HCT116 (cell line): Measurements from ENCODE around the gene HHIPL1. TPM values are rescaled to one million over a fixed set of nuclear protein-coding genes. Genes with fewer than 3 reads are reported as not detected.

ENCODE experiments used
- ATAC-seq: fragments of 200-7000 bp; cut with Tn5 transposase; 2 replicates; pipeline ENCODE4 v1.9.1; 2020; ENCODE audit warnings: mild to moderate bottlenecking, moderate library complexity
- BruUV-seq: library from RNA; stranded (reverse); fragments of 400-500 nt; replicated peaks from 2 replicates; lab custom pipeline; 2021; lab: Mats Ljungman, UMichigan
- CTCF ChIA-PET: fragments of 300-600 bp; sonication (Branson Sonifier 250); formaldehyde crosslinking; loops from one replicate; lab custom pipeline; 2021; ENCODE audit warnings: antibody characterized with exemption; lab: Charles Lee
- POLR2A ChIA-PET: fragments of 300-600, 350-600 bp; sonication (Branson Sonifier 250); formaldehyde crosslinking; loops from one replicate; lab custom pipeline; 2021; ENCODE audit warnings: antibody characterized with exemption; lab: Charles Lee
- RAD21 ChIA-PET, 2 experiments: fragments of 300-600 bp; sonication (Branson Sonifier 250); formaldehyde crosslinking; loops; one replicate each; lab custom pipeline; 2023; ENCODE audit warnings: low total read pairs in 2 of 2; ENCODE audit not compliant: uncharacterized antibody in 2 of 2, unreplicated experiment in 2 of 2, low non-redundant PET in 1 of 2; lab: Charles Lee
- DNase-seq: peaks from one replicate; pipeline ENCODE4 v3.0.0-alpha.2; 2010; ENCODE audit warnings: low read depth, low spot score
- H2AFZ ChIP-seq: fragments of 200-600 bp; shearing (Covaris generic), sonication (generic); 2 replicates; pipeline ENCODE4 v1.6.1; 2017; ENCODE audit warnings: low read depth, mixed run types, mixed read lengths, antibody characterized with exemption, low read length; ENCODE audit not compliant: poor library complexity, severe bottlenecking
- H3K27ac ChIP-seq: 2 replicates; pipeline ENCODE4 v1.5.1; 2012; ENCODE audit warnings: low read depth, low read length
- H3K27me3 ChIP-seq: fragments of 200-600 bp; sonication (generic); 2 replicates; pipeline ENCODE4 v1.6.1; 2016; ENCODE audit warnings: mixed run types, low read length, mixed read lengths; ENCODE audit not compliant: insufficient read depth
- H3K36me3 ChIP-seq, 2 experiments: fragments of 200-500 bp in 1 of 2; fragments of 200-600 bp in 1 of 2; sonication (Bioruptor generic) in 1 of 2; sonication (generic) in 1 of 2; 2 replicates each; pipeline versions ENCODE4 v1.5.1 to v1.6.1; 2014 to 2016; ENCODE audit warnings: low read length in 2 of 2, inconsistent platforms in 1 of 2, mixed read lengths in 1 of 2, mixed run types in 1 of 2; ENCODE audit not compliant: insufficient read depth in 2 of 2, control insufficient read depth in 1 of 2
- H3K4me1 ChIP-seq, 2 experiments: fragments of 200-600 bp in 1 of 2; sonication (generic) in 1 of 2; 2 replicates each; pipeline versions ENCODE4 v1.5.1 to v1.6.1; 2012 to 2017; ENCODE audit warnings: low read length in 2 of 2, inconsistent platforms in 1 of 2, mild to moderate bottlenecking in 1 of 2, mixed read lengths in 1 of 2, mixed run types in 1 of 2, moderate library complexity in 1 of 2; ENCODE audit not compliant: insufficient read depth in 2 of 2, control insufficient read depth in 1 of 2
- H3K4me2 ChIP-seq: fragments of 200-600 bp; sonication (generic); 2 replicates; pipeline ENCODE4 v1.6.1; 2017; ENCODE audit warnings: mixed run types, low read length, mixed read lengths
- H3K4me3 ChIP-seq, 2 experiments: fragments of 200-600 bp in 1 of 2; sonication (generic) in 1 of 2; replicated peaks in 1 of 2; 2 replicates each; pipeline ENCODE4 v1.5.1; 2011 to 2016; ENCODE audit warnings: low read length in 2 of 2, control low read depth in 1 of 2, low read depth in 1 of 2, mild to moderate bottlenecking in 1 of 2, mixed read lengths in 1 of 2, mixed run types in 1 of 2
- H3K79me2 ChIP-seq: fragments of 200-600 bp; sonication (generic); 2 replicates; pipeline ENCODE4 v1.6.1; 2017; ENCODE audit warnings: mild to moderate bottlenecking, mixed run types, low read length, moderate library complexity, mixed read lengths; ENCODE audit not compliant: insufficient read depth
- H3K9ac ChIP-seq: fragments of 200-600 bp; sonication (generic); 2 replicates; pipeline ENCODE4 v1.6.1; 2016; ENCODE audit warnings: low read length, mixed read lengths
- H3K9me2 ChIP-seq: fragments of 200-600 bp; sonication (generic), shearing (Covaris generic); 2 replicates; pipeline ENCODE4 v1.6.1; 2017; ENCODE audit warnings: mixed run types, mild to moderate bottlenecking, moderate library complexity; ENCODE audit not compliant: insufficient read depth
- H3K9me3 ChIP-seq, 2 experiments: fragments of 200-500 bp in 1 of 2; fragments of 200-600 bp in 1 of 2; sonication (Bioruptor generic) in 1 of 2; sonication (generic) in 1 of 2; 2 replicates each; pipeline ENCODE4 v1.6.1; 2014 to 2017; ENCODE audit warnings: low read length in 2 of 2, mixed read lengths in 2 of 2, inconsistent platforms in 1 of 2, low read depth in 1 of 2, mild to moderate bottlenecking in 1 of 2, mixed run types in 1 of 2, moderate library complexity in 1 of 2; ENCODE audit not compliant: control insufficient read depth in 1 of 2, insufficient read depth in 1 of 2
- H4K20me1 ChIP-seq: fragments of 200-600 bp; sonication (generic), shearing (Covaris generic); 2 replicates; pipeline ENCODE4 v1.6.1; 2017; ENCODE audit warnings: mixed run types, mild to moderate bottlenecking, moderate library complexity; ENCODE audit not compliant: insufficient read depth
- CBX3 ChIP-seq: IDR thresholded peaks from 2 replicates; pipeline ENCODE4 v1.6.1; 2012; ENCODE audit warnings: low read depth
- CEBPB ChIP-seq: IDR thresholded peaks from 2 replicates; pipeline ENCODE4 v1.6.1; 2012; ENCODE audit warnings: low read depth
- EZH2phosphoT487 ChIP-seq: fragments of 200-600 bp; IDR thresholded peaks from 2 replicates; pipeline ENCODE4 v1.6.1; 2018; ENCODE audit warnings: antibody characterized with exemption, borderline replicate concordance
- FOSL1 ChIP-seq: IDR thresholded peaks from 2 replicates; pipeline ENCODE4 v1.6.1; 2012; ENCODE audit warnings: low read depth
- JUND ChIP-seq: IDR thresholded peaks from 2 replicates; pipeline ENCODE4 v1.6.1; 2012
- POLR2A ChIP-seq: IDR thresholded peaks from 2 replicates; pipeline ENCODE4 v1.7.0; 2011; ENCODE audit warnings: borderline replicate concordance; ENCODE audit not compliant: insufficient read depth, insufficient read length; ENCODE audit errors: extremely low read depth
- POLR2AphosphoS5 ChIP-seq: IDR thresholded peaks from 2 replicates; pipeline ENCODE4 v1.6.1; 2011; ENCODE audit warnings: mild to moderate bottlenecking, low read depth, low read length, moderate library complexity
- RAD21 ChIP-seq: IDR thresholded peaks from 2 replicates; pipeline ENCODE4 v1.6.1; 2012; ENCODE audit warnings: low read depth, mild to moderate bottlenecking
- SIN3A ChIP-seq: IDR thresholded peaks from 2 replicates; pipeline ENCODE4 v1.6.1; 2012; ENCODE audit warnings: low read depth
- SP1 ChIP-seq: IDR thresholded peaks from 2 replicates; pipeline ENCODE4 v1.6.1; 2012; ENCODE audit warnings: low read depth
- SRF ChIP-seq: IDR thresholded peaks from 2 replicates; pipeline ENCODE4 v1.6.1; 2012; ENCODE audit warnings: low read depth
- YY1 ChIP-seq: IDR thresholded peaks from 2 replicates; pipeline ENCODE4 v1.6.1; 2011; ENCODE audit warnings: low read length, low read depth, moderate library complexity, mild to moderate bottlenecking; ENCODE audit not compliant: insufficient replicate concordance; ENCODE audit errors: extremely low read depth
- intact Hi-C: fragments of 100-400 bp; cut with micrococcal nuclease; formaldehyde crosslinking; loops from 2 replicates; pipeline ENCODE4 v1.10.0; 2022
- total RNA-seq: library from RNA; stranded (reverse); gene quantifications from one replicate; pipeline ENCODE4 v1.2.1, GENCODE V29; 2021; ENCODE audit not compliant: unreplicated experiment
- TF ChIP-seq, protein P1 (sequence below): IDR thresholded peaks from 2 replicates; pipeline ENCODE4 v1.6.1; 2011; ENCODE audit warnings: mild to moderate bottlenecking, low read length, moderate library complexity; ENCODE audit not compliant: insufficient replicate concordance; ENCODE audit errors: extremely low read depth
- TF ChIP-seq, protein P2 (sequence below), 3 experiments: fragments of 200-600 bp in 1 of 3; sonication (generic) in 1 of 3; IDR thresholded peaks in 2 of 3; conservative IDR thresholded peaks in 1 of 3; 2 replicates each; pipeline ENCODE4 v1.5.1; 2012 to 2017; ENCODE audit warnings: low read depth in 2 of 3, low read length in 2 of 3, antibody characterized with exemption in 1 of 3, borderline replicate concordance in 1 of 3, control low read depth in 1 of 3, mild to moderate bottlenecking in 1 of 3, mixed read lengths in 1 of 3, mixed run types in 1 of 3, moderate library complexity in 1 of 3; ENCODE audit not compliant: insufficient read depth in 1 of 3
- TF ChIP-seq, protein P3 (sequence below): IDR thresholded peaks from 2 replicates; pipeline ENCODE4 v1.6.1; 2012
- TF ChIP-seq, protein P4 (sequence below): IDR thresholded peaks from 2 replicates; pipeline ENCODE4 v1.6.1; 2012

The HHIPL1 gene
- total RNA-seq, 1 experiment from 2014 or later: not detected

DNA sequence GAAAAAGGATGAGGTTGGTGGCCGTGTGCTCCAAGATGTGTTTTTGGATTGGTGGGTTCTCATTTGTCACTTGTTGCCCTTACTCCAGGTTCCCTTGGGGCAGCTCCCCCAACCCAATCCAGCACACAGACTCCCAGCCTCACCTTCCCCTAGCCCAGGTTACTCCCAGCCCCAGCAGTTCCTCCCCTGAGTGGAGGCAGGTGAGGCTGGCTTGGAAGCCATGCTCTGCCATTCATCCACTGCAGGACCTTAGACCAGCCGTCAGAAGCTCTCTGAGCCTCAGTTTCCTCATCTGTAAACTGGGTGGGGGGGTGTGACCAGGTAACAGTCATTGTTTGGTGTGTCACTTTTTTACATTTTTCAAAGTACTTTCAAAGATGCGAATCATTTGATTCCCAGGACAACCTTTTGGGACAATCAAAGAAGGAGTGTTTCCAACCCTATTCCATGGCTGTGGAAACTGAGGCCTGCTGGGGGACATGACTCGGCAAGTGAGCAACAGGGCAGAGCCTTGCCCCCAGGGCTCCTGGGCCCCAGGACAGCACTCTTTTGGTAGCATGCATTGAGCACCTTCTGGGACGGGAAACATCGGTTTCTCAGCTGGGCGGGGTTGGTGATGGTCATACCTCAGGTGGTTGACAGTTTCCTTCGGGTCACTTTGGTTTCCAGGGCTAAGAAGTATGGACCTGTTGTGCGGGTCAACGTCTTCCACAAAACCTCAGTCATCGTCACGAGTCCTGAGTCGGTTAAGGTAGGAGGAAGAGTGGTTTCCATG, 46.4 kb downstream of the HHIPL1 start:
- no peaks in the 10 kb centered on the region for H4K20me1 ChIP-seq
- no peak overlapping the region for H3K9ac ChIP-seq
- DNase-seq: no peak
- no peak overlapping the region for H3K4me2 ChIP-seq
- CTCF ChIA-PET: no interaction called here
- intact Hi-C loops: no loop called here
- RAD21 ChIA-PET: no interaction called here
- ATAC-seq: no peak
- no peaks in the 10 kb centered on the region for H3K9me3 ChIP-seq
- TF ChIP-seq SP1: no peak
- TF ChIP-seq SRF: no peak
- no peak for TF ChIP-seq RAD21
- no peak for TF ChIP-seq EZH2phosphoT487
- no peak for TF ChIP-seq POLR2A
- TF ChIP-seq, protein P1, sequence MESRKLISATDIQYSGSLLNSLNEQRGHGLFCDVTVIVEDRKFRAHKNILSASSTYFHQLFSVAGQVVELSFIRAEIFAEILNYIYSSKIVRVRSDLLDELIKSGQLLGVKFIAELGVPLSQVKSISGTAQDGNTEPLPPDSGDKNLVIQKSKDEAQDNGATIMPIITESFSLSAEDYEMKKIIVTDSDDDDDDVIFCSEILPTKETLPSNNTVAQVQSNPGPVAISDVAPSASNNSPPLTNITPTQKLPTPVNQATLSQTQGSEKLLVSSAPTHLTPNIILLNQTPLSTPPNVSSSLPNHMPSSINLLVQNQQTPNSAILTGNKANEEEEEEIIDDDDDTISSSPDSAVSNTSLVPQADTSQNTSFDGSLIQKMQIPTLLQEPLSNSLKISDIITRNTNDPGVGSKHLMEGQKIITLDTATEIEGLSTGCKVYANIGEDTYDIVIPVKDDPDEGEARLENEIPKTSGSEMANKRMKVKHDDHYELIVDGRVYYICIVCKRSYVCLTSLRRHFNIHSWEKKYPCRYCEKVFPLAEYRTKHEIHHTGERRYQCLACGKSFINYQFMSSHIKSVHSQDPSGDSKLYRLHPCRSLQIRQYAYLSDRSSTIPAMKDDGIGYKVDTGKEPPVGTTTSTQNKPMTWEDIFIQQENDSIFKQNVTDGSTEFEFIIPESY: no peak
- POLR2A ChIA-PET: no interaction called here
- no peaks in the 10 kb centered on the region for H3K79me2 ChIP-seq
- no TSS peak for BruUV-seq
- no peaks in the 10 kb centered on the region for H3K36me3 ChIP-seq
- H3K4me1 ChIP-seq: peaks cover 4 to 7% of the 10 kb centered on the region in 2 experiments; a peak in 1 of 4 replicates
- no peak overlapping the region for H3K27ac ChIP-seq
- no peaks in the 10 kb centered on the region for H3K9me2 ChIP-seq
- no peaks in the 10 kb centered on the region; the same call in 1 of the 2 replicates for H3K27me3 ChIP-seq
- H2AFZ ChIP-seq: no peak overlapping the region
- no peak overlapping the region for H3K4me3 ChIP-seq

DNA sequence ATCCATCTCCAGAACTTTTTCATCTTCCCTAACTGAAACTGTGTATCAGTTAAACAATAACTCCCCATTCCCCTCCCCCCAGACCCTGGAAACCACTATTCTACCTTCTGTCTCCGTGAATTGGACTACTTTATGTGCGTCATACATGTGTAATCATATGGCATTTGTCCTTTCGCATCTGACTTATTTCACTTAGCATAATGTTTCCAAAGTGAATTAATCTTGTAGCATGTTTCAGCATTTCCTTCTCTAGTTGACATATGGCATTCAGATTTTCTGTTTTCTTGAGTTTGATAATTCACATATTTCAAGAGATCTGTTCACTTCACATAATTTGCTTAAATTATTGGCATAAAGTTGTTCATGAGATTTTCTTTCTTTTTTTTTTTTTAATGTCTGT, 49.0 kb downstream of the HHIPL1 start:
- Histone ChIP-seq H3K79me2 (no peaks in the 10 kb centered on the region), H3K9me2 (no peaks in the 10 kb centered on the region), H3K27ac (no peak overlapping the region), H3K36me3 (no peaks in the 10 kb centered on the region), H3K4me1 (no peaks in the 10 kb centered on the region), H3K9ac (no peak overlapping the region), H2AFZ (no peak overlapping the region), H3K4me2 (no peak overlapping the region), H3K4me3 (no peak overlapping the region), H3K9me3 (no peaks in the 10 kb centered on the region), H4K20me1 (no peaks in the 10 kb centered on the region), H3K27me3 (no peaks in the 10 kb centered on the region; the same call in 1 of the 2 replicates)
- intact Hi-C loops: no loop called here
- BruUV-seq: no TSS peak
- DNase-seq (no peak), ATAC-seq (no peak)
- POLR2A ChIA-PET: no interaction called here
- RAD21 ChIA-PET: no interaction called here
- CTCF ChIA-PET: no interaction called here
- TF ChIP-seq, protein P2, sequence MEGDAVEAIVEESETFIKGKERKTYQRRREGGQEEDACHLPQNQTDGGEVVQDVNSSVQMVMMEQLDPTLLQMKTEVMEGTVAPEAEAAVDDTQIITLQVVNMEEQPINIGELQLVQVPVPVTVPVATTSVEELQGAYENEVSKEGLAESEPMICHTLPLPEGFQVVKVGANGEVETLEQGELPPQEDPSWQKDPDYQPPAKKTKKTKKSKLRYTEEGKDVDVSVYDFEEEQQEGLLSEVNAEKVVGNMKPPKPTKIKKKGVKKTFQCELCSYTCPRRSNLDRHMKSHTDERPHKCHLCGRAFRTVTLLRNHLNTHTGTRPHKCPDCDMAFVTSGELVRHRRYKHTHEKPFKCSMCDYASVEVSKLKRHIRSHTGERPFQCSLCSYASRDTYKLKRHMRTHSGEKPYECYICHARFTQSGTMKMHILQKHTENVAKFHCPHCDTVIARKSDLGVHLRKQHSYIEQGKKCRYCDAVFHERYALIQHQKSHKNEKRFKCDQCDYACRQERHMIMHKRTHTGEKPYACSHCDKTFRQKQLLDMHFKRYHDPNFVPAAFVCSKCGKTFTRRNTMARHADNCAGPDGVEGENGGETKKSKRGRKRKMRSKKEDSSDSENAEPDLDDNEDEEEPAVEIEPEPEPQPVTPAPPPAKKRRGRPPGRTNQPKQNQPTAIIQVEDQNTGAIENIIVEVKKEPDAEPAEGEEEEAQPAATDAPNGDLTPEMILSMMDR (IDR thresholded peaks at IDR 0.05 in 2 of 3, conservative IDR thresholded peaks at IDR 0.05 in 1 of 3; ENCODE audit: borderline replicate concordance in 1 of 3, insufficient read depth in 1 of 3, low read depth in 2 of 3, low read length in 2 of 3): no peak
- TF ChIP-seq RAD21: no peak
- no peak for TF ChIP-seq FOSL1
- TF ChIP-seq CBX3: no peak
- TF ChIP-seq SIN3A: no peak
- TF ChIP-seq EZH2phosphoT487: no peak
- TF ChIP-seq, protein P3, sequence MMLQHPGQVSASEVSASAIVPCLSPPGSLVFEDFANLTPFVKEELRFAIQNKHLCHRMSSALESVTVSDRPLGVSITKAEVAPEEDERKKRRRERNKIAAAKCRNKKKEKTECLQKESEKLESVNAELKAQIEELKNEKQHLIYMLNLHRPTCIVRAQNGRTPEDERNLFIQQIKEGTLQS: no peak
- TF ChIP-seq POLR2AphosphoS5: no peak
- TF ChIP-seq, protein P4, sequence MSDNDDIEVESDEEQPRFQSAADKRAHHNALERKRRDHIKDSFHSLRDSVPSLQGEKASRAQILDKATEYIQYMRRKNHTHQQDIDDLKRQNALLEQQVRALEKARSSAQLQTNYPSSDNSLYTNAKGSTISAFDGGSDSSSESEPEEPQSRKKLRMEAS: no peak
- no peak for TF ChIP-seq SP1
- TF ChIP-seq YY1: no peak
- TF ChIP-seq JUND: no peak
- no peak for TF ChIP-seq POLR2A
- no peak for TF ChIP-seq CEBPB
